HepG2 (cell line): ENCODE results near the gene JPH3. TPM values are rescaled to one million over a fixed set of nuclear protein-coding genes. Genes with fewer than 3 reads are reported as not detected.

Experiments
- ATAC-seq: fragments of 200-7000 bp; cut with Tn5 transposase; 3 replicates; pipeline ENCODE4 v1.9.1; 2020; ENCODE audit warnings: mild to moderate bottlenecking, moderate library complexity
- BruUV-seq: library from RNA; stranded (reverse); fragments of 400-500 nt; replicated peaks from 2 replicates; lab custom pipeline; 2021; lab: Mats Ljungman, UMichigan
- CTCF ChIA-PET: fragments of 300-600 bp; formaldehyde crosslinking; extraction: SDS; loops from one replicate; lab custom pipeline; 2021; ENCODE audit warnings: low total read pairs, inconsistent platforms, low intra/inter-chr PET ratio; lab: Yijun Ruan, JAX
- POLR2A ChIA-PET: fragments of 350-600 bp; sonication (Branson Sonifier 250); formaldehyde crosslinking; loops from one replicate; lab custom pipeline; 2020; ENCODE audit warnings: antibody characterized with exemption, inconsistent platforms; lab: Yijun Ruan, JAX
- DNase-seq: peaks from one replicate; pipeline ENCODE4 v3.0.0-alpha.2; 2015; ENCODE audit warnings: low spot score
- FAIRE-seq: peaks from 3 replicates; lab custom pipeline; 2011; peaks lifted over from hg19 to GRCh38; lab: Jason Lieb, UNC
- H2AFZ ChIP-seq: one replicate; pipeline ENCODE4 v1.6.1; 2011; ENCODE audit warnings: low read length, inconsistent platforms
- H3K27ac ChIP-seq: fragments of 300-600 bp; 3 replicates; pipeline ENCODE4 v1.8.0; 2011; ENCODE audit warnings: mixed run types, mild to moderate bottlenecking, mixed read lengths, low read length, inconsistent platforms; ENCODE audit not compliant: insufficient read depth; ENCODE audit errors: extremely low read length
- H3K27me3 ChIP-seq, 2 experiments: fragments of 200-600 bp in 1 of 2; 2 replicates in 1 of 2; 3 replicates in 1 of 2; pipeline versions ENCODE4 v1.6.0 to v1.8.0; 2011; ENCODE audit warnings: low read length in 2 of 2, mild to moderate bottlenecking in 2 of 2, moderate library complexity in 2 of 2, inconsistent platforms in 1 of 2; ENCODE audit not compliant: insufficient read depth in 2 of 2, control insufficient read depth in 1 of 2
- H3K36me3 ChIP-seq, 2 experiments: fragments of 200-600 bp in 1 of 2; replicated peaks in 1 of 2; 2 replicates in 1 of 2; 3 replicates in 1 of 2; pipeline versions ENCODE4 v1.5.1 to v1.8.0; 2011; ENCODE audit warnings: low read length in 2 of 2, inconsistent platforms in 1 of 2; ENCODE audit not compliant: insufficient read depth in 2 of 2, control insufficient read depth in 1 of 2
- H3K4me1 ChIP-seq: 2 replicates; pipeline ENCODE4 v1.5.1; 2012; ENCODE audit warnings: low read length, inconsistent platforms; ENCODE audit not compliant: insufficient read depth
- H3K4me2 ChIP-seq: 2 replicates; pipeline ENCODE4 v1.6.0; 2011; ENCODE audit warnings: low read depth, low read length, inconsistent platforms
- H3K4me3 ChIP-seq, 3 experiments: fragments of 200-600 bp in 1 of 3; sonication (generic), shearing (Covaris generic) in 1 of 3; replicated peaks in 1 of 3; 2 replicates each; pipeline ENCODE4 v1.5.1; 2011 to 2016; ENCODE audit warnings: low read length in 3 of 3, inconsistent platforms in 2 of 3, low read depth in 2 of 3, mild to moderate bottlenecking in 2 of 3, control low read depth in 1 of 3, mixed read lengths in 1 of 3; ENCODE audit not compliant: insufficient read depth in 1 of 3
- H3K79me2 ChIP-seq: one replicate; pipeline ENCODE4 v1.6.1; 2011; ENCODE audit warnings: low read length, inconsistent platforms; ENCODE audit not compliant: insufficient read depth
- H3K9ac ChIP-seq: 2 replicates; pipeline ENCODE4 v1.6.0; 2011; ENCODE audit warnings: mild to moderate bottlenecking, low read depth, low read length, inconsistent platforms; ENCODE audit not compliant: insufficient read depth
- H3K9me3 ChIP-seq: 2 replicates; pipeline ENCODE4 v1.5.1; 2012; ENCODE audit warnings: mild to moderate bottlenecking, low read length
- H4K20me1 ChIP-seq: 2 replicates; pipeline ENCODE4 v1.6.0; 2011; ENCODE audit warnings: inconsistent platforms, mild to moderate bottlenecking, low read length, moderate library complexity; ENCODE audit not compliant: insufficient read depth
- AHDC1 ChIP-seq: sonication (generic); formaldehyde crosslinking; IDR thresholded peaks from 2 replicates; pipeline ENCODE4 v1.5.1; 2020; ENCODE audit warnings: mild to moderate bottlenecking, missing genetic modification reagents, borderline replicate concordance
- ATM ChIP-seq: fragments of 450-650 bp; IDR thresholded peaks from 2 replicates; pipeline ENCODE4 v1.7.1; 2017; ENCODE audit warnings: mild to moderate bottlenecking, borderline replicate concordance
- CREB1 ChIP-seq, 2 experiments: fragments of 450-650 bp in 1 of 2; IDR thresholded peaks; 2 replicates each; pipeline ENCODE4 v1.6.1; 2016 to 2017; ENCODE audit warnings: control low read depth in 1 of 2, mild to moderate bottlenecking in 1 of 2, missing compliant biosample characterization in 1 of 2, missing genetic modification characterization in 1 of 2
- HNF4G ChIP-seq, 2 experiments: sonication (generic) in 1 of 2; formaldehyde crosslinking in 1 of 2; IDR thresholded peaks; 2 replicates each; pipeline versions ENCODE4 v1.4.0 to v1.6.1; 2011 to 2020; ENCODE audit warnings: borderline replicate concordance in 2 of 2, low read depth in 2 of 2, mild to moderate bottlenecking in 2 of 2, low read length in 1 of 2, missing genetic modification reagents in 1 of 2, moderate library complexity in 1 of 2
- HNRNPLL ChIP-seq: fragments of 200-400 bp; formaldehyde crosslinking; IDR thresholded peaks from 2 replicates; pipeline ENCODE4 v1.6.1; 2017; ENCODE audit warnings: mild to moderate bottlenecking, low read depth, low read length; ENCODE audit not compliant: poor library complexity, severe bottlenecking
- MEIS2 ChIP-seq: sonication (generic); formaldehyde crosslinking; IDR thresholded peaks from 2 replicates; pipeline ENCODE4 v1.9.0; 2021; ENCODE audit warnings: mild to moderate bottlenecking, missing genetic modification reagents
- MNT ChIP-seq: fragments of 450-650 bp; IDR thresholded peaks from 2 replicates; pipeline ENCODE4 v1.6.1; 2016
- NR0B2 ChIP-seq: sonication (generic); formaldehyde crosslinking; IDR thresholded peaks from 2 replicates; pipeline ENCODE4 v1.4.0; 2020; ENCODE audit warnings: mild to moderate bottlenecking, missing genetic modification reagents
- RXRA ChIP-seq: sonication (generic); formaldehyde crosslinking; IDR thresholded peaks from 2 replicates; pipeline ENCODE4 v1.5.1; 2020; ENCODE audit warnings: missing genetic modification reagents
- SAFB2 ChIP-seq: sonication (generic); formaldehyde crosslinking; IDR thresholded peaks from 2 replicates; pipeline ENCODE4 v1.5.1; 2020; ENCODE audit warnings: missing genetic modification reagents, low read depth, mild to moderate bottlenecking, borderline replicate concordance
- ZNF280B ChIP-seq: sonication (generic); formaldehyde crosslinking; IDR thresholded peaks from 2 replicates; pipeline ENCODE4 v1.5.0; 2020; ENCODE audit warnings: missing genetic modification reagents, mild to moderate bottlenecking, borderline replicate concordance
- WGBS: methylation state at CpG from one replicate; pipeline ENCODE4 v1.1.6; 2017; ENCODE audit warnings: low lambda C conversion rate; 5-methylcytosine and 5-hydroxymethylcytosine counted together
- in situ Hi-C: cut with HindIII; loops from 2 replicates; pipeline ENCODE4 v1.10.0; 2017; ENCODE audit warnings: low pct_unique_long_range_greater_than_20kb; ENCODE audit not compliant: extremely low pct_ligation_motif_present
- intact Hi-C: fragments of 100-400 bp; cut with micrococcal nuclease; formaldehyde crosslinking; loops from one replicate; pipeline ENCODE4 v1.10.0; 2022; ENCODE audit not compliant: unreplicated experiment
- polyA plus RNA-seq, 8 experiments: library from polyadenylated mRNA; depleted of rRNA in 3 of 8; stranded (reverse) in 7 of 8; unstranded in 1 of 8; fragments of >200 nt; fragmentation: Illumina TruSeq in 4 of 8; extraction: Trizol in 4 of 8; gene quantifications; 2 replicates each; pipeline versions ENCODE4 v1.2.1 to v1.2.3, GENCODE V29; 2011 to 2016; ENCODE audit warnings: low read depth in 4 of 8, missing spikeins in 1 of 8, mixed read lengths in 1 of 8; ENCODE audit not compliant: insufficient read depth in 1 of 8
- total RNA-seq, 5 experiments: library from RNA; depleted of rRNA; stranded (reverse); fragments of >200 nt; fragmentation: Illumina TruSeq; extraction: Trizol; gene quantifications; 2 replicates each; pipeline ENCODE4 v1.2.3, GENCODE V29; 2016; ENCODE audit warnings: low read depth in 1 of 5

The JPH3 gene
- total and polyA plus RNA-seq, 2 of the 13 experiments (the other 11 are each of a cell fraction or from before 2014, with no cell fraction given): not detected

- Histone ChIP-seq H3K79me2 (no peaks in the 10 kb centered on the region), H3K9ac (no peak overlapping the region), H3K4me2 (no peak overlapping the region), H3K27me3 (peaks cover 22 to 63% of the 10 kb centered on the region in 2 experiments; a peak in 4 of 5 replicates), H3K4me1 (no peaks in the 10 kb centered on the region), H3K27ac (no peak overlapping the region), H3K36me3 (no peaks in the 10 kb centered on the region), H3K9me3 (no peaks in the 10 kb centered on the region), H2AFZ (no peak overlapping the region), H3K4me3 (no peak overlapping the region), H4K20me1 (no peaks in the 10 kb centered on the region; the same call in 1 of the 2 replicates)
- DNase-seq (no peak), ATAC-seq (no peak), FAIRE-seq (no peak)
- intact Hi-C loops (no loop called here), in situ Hi-C loops (no loop called here)
- POLR2A ChIA-PET: no interaction called here
- WGBS: 46% methylated on average over 6 of the region's 6 CpGs
- CTCF ChIA-PET: no interaction called here
- no TSS peak for BruUV-seq
- no peak for TF ChIP-seq SAFB2 (CRISPR knock-in tag)
- no peak for TF ChIP-seq RXRA (CRISPR knock-in tag)
- peak; percentile 99 for TF ChIP-seq CREB1 (IDR thresholded peaks at IDR 0.05)
- no peak for TF ChIP-seq CREB1 (CRISPR knock-in tag; IDR thresholded peaks at IDR 0.05)
- no peak for TF ChIP-seq AHDC1 (CRISPR knock-in tag)
- TF ChIP-seq ZNF280B (CRISPR knock-in tag): no peak
- no peak for TF ChIP-seq NR0B2 (CRISPR knock-in tag)
- TF ChIP-seq HNF4G (IDR thresholded peaks at IDR 0.05; ENCODE audit: borderline replicate concordance, low read depth, low read length): no peak
- no peak for TF ChIP-seq HNF4G (CRISPR knock-in tag; IDR thresholded peaks at IDR 0.05; ENCODE audit: borderline replicate concordance, low read depth)
- TF ChIP-seq MEIS2 (CRISPR knock-in tag): no peak
- peak; percentile 33; the same call in 1 of the 2 replicates for TF ChIP-seq MNT
- TF ChIP-seq ATM: peak; percentile 64; the same call in 1 of the 2 replicates
- TF ChIP-seq HNRNPLL: no peak
These were observed 4.9 kb upstream of the JPH3 start for GRCh38 chr16:87597324-87597830.
